ENCODE data around the gene EVI5. TPM values are rescaled to one million over a fixed set of nuclear protein-coding genes. Genes with fewer than 3 reads are reported as not detected.

EVI5 gene
- total and polyA plus RNA-seq, 12 donors, result 3.6 to 63.1 (median 45.2) TPM

- peaks cover 0 to 7% of the 10 kb centered on the region in 2 donors for H3K4me1 ChIP-seq (replicated peaks in 1 of 2)
- DNase-seq, result no peak
- no peaks in the 10 kb centered on the region for H3K27me3 ChIP-seq
- H3K9me3 ChIP-seq (replicated peaks in 1 of 3), result no peaks in the 10 kb centered on the region
- intact Hi-C loops (cut with DNase I), result no loop called here
- H3K36me3 ChIP-seq (replicated peaks in 1 of 2), result peaks cover 0 to 24% of the 10 kb centered on the region in 2 donors
- no peak overlapping the region for H3K27ac ChIP-seq
- H3K4me3 ChIP-seq, result no peak overlapping the region
- TF ChIP-seq POLR2A (IDR thresholded peaks at IDR 0.05), result no peak
- no peak for TF ChIP-seq CTCF (IDR thresholded peaks at IDR 0.05)
Measured at GRCh38 chr1:92695104-92695503, 89.8 kb downstream of the EVI5 start.

GRCh38 chr1:92691925-92692324 is 93.0 kb downstream of the EVI5 start:
- 17 to 47% (median 41%) methylated on average over 1 of the region's 1 CpG for WGBS, 4 donors
- intact Hi-C loops (cut with DNase I), result no loop called here
- no peak for TF ChIP-seq CTCF (IDR thresholded peaks at IDR 0.05)
- Histone ChIP-seq H3K27me3 (no peaks in the 10 kb centered on the region), H3K4me3 (no peak overlapping the region), H3K9me3 (replicated peaks in 1 of 3) (no peaks in the 10 kb centered on the region), H3K36me3 (replicated peaks in 1 of 2) (peaks cover 0 to 24% of the 10 kb centered on the region in 2 donors), H3K27ac (no peak overlapping the region), H3K4me1 (replicated peaks in 1 of 2) (peaks cover 0 to 7% of the 10 kb centered on the region in 2 donors)
- no peak for DNase-seq

GRCh38 chr1:92690212-92690906 is 94.5 kb downstream of the EVI5 start:
- 91 to 97% (median 96%) methylated on average over 3 of the region's 3 CpGs for WGBS, 4 donors
- Histone ChIP-seq H3K27ac (no peak overlapping the region), H3K4me3 (no peak overlapping the region), H3K36me3 (replicated peaks in 1 of 2) (peaks cover 0 to 24% of the 10 kb centered on the region in 2 donors), H3K4me1 (replicated peaks in 1 of 2) (peaks cover 0 to 7% of the 10 kb centered on the region in 2 donors), H3K27me3 (no peaks in the 10 kb centered on the region), H3K9me3 (replicated peaks in 1 of 3) (no peaks in the 10 kb centered on the region)
- TF ChIP-seq CTCF (IDR thresholded peaks at IDR 0.05), result no peak
- no peak for TF ChIP-seq POLR2A (IDR thresholded peaks at IDR 0.05)
- intact Hi-C loops (cut with DNase I), result no loop called here
- DNase-seq, result no peak

- Histone ChIP-seq H3K27ac (no peak overlapping the region), H3K9me3 (replicated peaks in 1 of 3) (no peaks in the 10 kb centered on the region), H3K4me3 (no peak overlapping the region), H3K36me3 (replicated peaks in 1 of 2) (peaks cover 0 to 5% of the 10 kb centered on the region in 2 donors), H3K27me3 (no peaks in the 10 kb centered on the region), H3K4me1 (replicated peaks in 1 of 2) (no peaks in the 10 kb centered on the region)
- WGBS, 4 donors, result 97 to 98% (median 97%) methylated on average over 4 of the region's 4 CpGs
- TF ChIP-seq POLR2A (IDR thresholded peaks at IDR 0.05) (no peak), CTCF (IDR thresholded peaks at IDR 0.05) (no peak)
- intact Hi-C loops (cut with DNase I), result no loop called here
- no peak for DNase-seq
Measured at GRCh38 chr1:92679980-92680379, 104.9 kb downstream of the EVI5 start.

Measured in adrenal gland (tissue), 12 donors.